ENCODE results near the gene SIRPB2. TPM values are rescaled to one million over a fixed set of nuclear protein-coding genes. Genes with fewer than 3 reads are reported as not detected.

SIRPB2 gene
- total and polyA plus RNA-seq, 10 of the 15 experiments (the other 5 are each of a cell fraction or from before 2014, with no cell fraction given), result not detected

DNA sequence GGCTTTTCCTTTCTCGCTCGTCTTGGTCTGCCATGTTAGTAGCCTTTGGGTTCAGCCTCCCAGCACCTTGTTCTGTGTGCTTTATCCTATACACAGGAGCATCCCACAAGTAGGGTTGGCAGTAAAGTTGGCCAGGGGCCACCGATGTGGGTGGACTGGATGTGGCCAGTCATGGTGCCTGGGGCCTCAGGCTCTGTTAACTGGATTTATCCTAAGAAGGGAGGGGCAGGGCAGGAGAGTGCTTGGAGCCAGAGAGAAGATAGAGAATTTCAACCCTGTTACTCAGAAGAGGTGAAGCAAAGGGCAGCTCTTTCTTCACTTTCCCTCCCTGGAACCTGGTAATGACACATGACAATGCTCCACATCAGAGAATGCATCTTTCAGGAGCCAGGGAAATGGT is 14.1 kb upstream of the SIRPB2 start:
- Histone ChIP-seq H3K4me3 (no peak overlapping the region), H3K27me3 (replicated peaks in 1 of 2; ENCODE audit: control insufficient read depth in 2 of 2, insufficient read depth in 2 of 2, low read length in 1 of 2) (peaks cover 0 to 8% of the 10 kb centered on the region in 2 experiments; a peak in 1 of 4 replicates), H3K9me3 (replicated peaks; ENCODE audit: control insufficient read depth, insufficient read depth, low read length) (peaks cover 3% of the 10 kb centered on the region; the same call in 1 of the 3 replicates), H3K4me2 (ENCODE audit: control insufficient read depth, insufficient read depth) (no peak overlapping the region), H4K20me1 (ENCODE audit: control insufficient read depth, insufficient read depth) (no peaks in the 10 kb centered on the region), H3K79me2 (ENCODE audit: control insufficient read depth, insufficient read depth, low read length) (no peaks in the 10 kb centered on the region), H3K27ac (ENCODE audit: control insufficient read depth, insufficient read depth) (no peak overlapping the region), H2AFZ (ENCODE audit: control insufficient read depth, low read depth, low read length) (no peak overlapping the region), H3K9ac (ENCODE audit: control insufficient read depth, insufficient read depth, low read length) (no peak overlapping the region), H3K36me3 (ENCODE audit: control insufficient read depth in 2 of 2, insufficient read depth in 2 of 2, low read length in 1 of 2) (no peaks in the 10 kb centered on the region), H3K4me1 (ENCODE audit: control insufficient read depth, insufficient read depth, low read length) (0 out of 2 replicates have a peak, but pooled peaks cover 3% of the 10 kb centered on the region)
- no TSS peak for BruUV-seq (replicated peaks)
- intact Hi-C loops (cut with micrococcal nuclease; ENCODE audit: unreplicated experiment) (loop anchor here (5.0 kb wide), 1 partner anchor 127 kb away; no protein-coding TSS in a partner anchor), in situ Hi-C loops (cut with MboI) (no loop called here)
- POLR2A ChIA-PET, result interaction anchor here (0.5 kb wide), 1 partner anchor 960 kb away, joined by 4 read pairs; no protein-coding TSS in a partner anchor
- DNase-seq (ENCODE audit: low read depth, low spot score), result no peak
- RAD21 ChIA-PET (ENCODE audit: unreplicated experiment), result no interaction called here
- WGBS (ENCODE audit: insufficient coverage, insufficient replicate concordance, low lambda C conversion rate, missing lambda C conversion rate), result 40% methylated on average over 3 of the region's 3 CpGs
- no peak for FAIRE-seq
- SMC1A ChIA-PET (ENCODE audit: uncharacterized antibody, unreplicated experiment), result interaction anchor here (0.9 to 11.1 kb wide), 8 partner anchors 17 to 297 kb away, joined by 3 to 138 read pairs (median 6); no protein-coding TSS in a partner anchor
- TF ChIP-seq SRF (IDR thresholded peaks at IDR 0.05; ENCODE audit: low read depth in 2 of 2, low read length in 2 of 2) (no peak), CHD2 (IDR thresholded peaks at IDR 0.05; ENCODE audit: borderline replicate concordance, low read depth, low read length) (no peak), BMI1 (IDR thresholded peaks at IDR 0.05; ENCODE audit: borderline replicate concordance) (no peak), RAD21 (IDR thresholded peaks at IDR 0.05; ENCODE audit: insufficient read depth, low read depth, low read length) (no peak), HDAC2 (IDR thresholded peaks at IDR 0.05) (no peak), ZZZ3 (IDR thresholded peaks at IDR 0.05; ENCODE audit: control insufficient read depth, insufficient read length, low read depth) (no peak), BCL11A (IDR thresholded peaks at IDR 0.05; ENCODE audit: low read depth, low read length) (no peak)
- TF ChIP-seq, protein P1, sequence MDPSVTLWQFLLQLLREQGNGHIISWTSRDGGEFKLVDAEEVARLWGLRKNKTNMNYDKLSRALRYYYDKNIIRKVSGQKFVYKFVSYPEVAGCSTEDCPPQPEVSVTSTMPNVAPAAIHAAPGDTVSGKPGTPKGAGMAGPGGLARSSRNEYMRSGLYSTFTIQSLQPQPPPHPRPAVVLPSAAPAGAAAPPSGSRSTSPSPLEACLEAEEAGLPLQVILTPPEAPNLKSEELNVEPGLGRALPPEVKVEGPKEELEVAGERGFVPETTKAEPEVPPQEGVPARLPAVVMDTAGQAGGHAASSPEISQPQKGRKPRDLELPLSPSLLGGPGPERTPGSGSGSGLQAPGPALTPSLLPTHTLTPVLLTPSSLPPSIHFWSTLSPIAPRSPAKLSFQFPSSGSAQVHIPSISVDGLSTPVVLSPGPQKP (IDR thresholded peaks at IDR 0.05; ENCODE audit: low read depth, low read length), result no peak
- CTCF ChIA-PET, result interaction anchor here (1.0 to 7.6 kb wide), 10 partner anchors 17 to 275 kb away, joined by 3 to 66 read pairs (median 8); no protein-coding TSS in a partner anchor
- ATAC-seq, result no peak

Measured in GM12878 (cell line).